Muscle of leg (tissue), 11 donors: ENCODE data around the gene HOXA13. TPM values are rescaled to one million over a fixed set of nuclear protein-coding genes. Genes with fewer than 3 reads are reported as not detected.

ENCODE experiments used
- DNase-seq: peaks from one replicate; pipeline ENCODE4 v3.0.0; 2013
- H3K27ac ChIP-seq: one replicate; pipeline ENCODE4 v1.5.1; 2013; ENCODE audit warnings: mild to moderate bottlenecking, low read length, control low read depth
- H3K27me3 ChIP-seq: one replicate; pipeline ENCODE4 v1.6.1; 2013; ENCODE audit warnings: low read length; ENCODE audit not compliant: control insufficient read depth, insufficient read depth
- H3K36me3 ChIP-seq: one replicate; pipeline ENCODE4 v1.6.1; 2013; ENCODE audit warnings: low read length; ENCODE audit not compliant: control insufficient read depth, insufficient read depth
- H3K4me1 ChIP-seq: one replicate; pipeline ENCODE4 v1.6.1; 2013; ENCODE audit warnings: low read length; ENCODE audit not compliant: control insufficient read depth, insufficient read depth
- H3K4me3 ChIP-seq: one replicate; pipeline ENCODE4 v1.5.1; 2013; ENCODE audit warnings: low read length, control low read depth
- H3K9me3 ChIP-seq: replicated peaks from 2 replicates; pipeline ENCODE4 v1.6.1; 2013; ENCODE audit warnings: low read depth, low read length; ENCODE audit not compliant: control insufficient read depth
- WGBS: methylation state at CpG from one replicate; pipeline ENCODE4 v1.1.5; 2013; ENCODE audit warnings: missing lambda C conversion rate; ENCODE audit not compliant: insufficient coverage; 5-methylcytosine and 5-hydroxymethylcytosine counted together
- polyA plus RNA-seq, 8 donors: library from polyadenylated mRNA; unstranded; fragments of 120-200 nt; gene quantifications; one replicate each; pipeline versions ENCODE4 v1.2.1 to v1.2.3, GENCODE V29; 2013; ENCODE audit warnings: inconsistent platforms in 1 of 8, low replicate concordance in 1 of 8; ENCODE audit not compliant: insufficient read length in 8 of 8, insufficient read depth in 1 of 8
- total RNA-seq: library from RNA; stranded (reverse); fragments of 120-200 nt; gene quantifications from one replicate; pipeline ENCODE4 v1.2.4, GENCODE V29; 2013

HOXA13 gene
- total and polyA plus RNA-seq, 9 donors, result 0.27 to 1.6 (median 0.48) TPM; not detected in 2

GRCh38 chr7:27179503-27180430 is 20.1 kb downstream of the HOXA13 start:
- Histone ChIP-seq H3K36me3 (no peaks in the 10 kb centered on the region), H3K9me3 (no peaks in the 10 kb centered on the region), H3K27ac (peak overlapping the region; percentile 96), H3K27me3 (peaks cover 71% of the 10 kb centered on the region), H3K4me1 (peaks cover 78% of the 10 kb centered on the region), H3K4me3 (peak overlapping the region; percentile 62)
- DNase-seq, result peak; percentile 94
- 7% methylated on average over 41 of the region's 56 CpGs for WGBS

- Histone ChIP-seq H3K36me3 (no peaks in the 10 kb centered on the region), H3K4me1 (peaks cover 80% of the 10 kb centered on the region), H3K4me3 (peak overlapping the region; percentile 62), H3K9me3 (no peaks in the 10 kb centered on the region), H3K27me3 (peaks cover 72% of the 10 kb centered on the region), H3K27ac (peak overlapping the region; percentile 96)
- WGBS, result 15% methylated on average over 9 of the region's 14 CpGs
- DNase-seq, result peak; percentile 72
Measured at GRCh38 chr7:27179030-27179429, 20.9 kb downstream of the HOXA13 start.

GRCh38 chr7:27178366-27178765 is 21.5 kb downstream of the HOXA13 start:
- Histone ChIP-seq H3K27me3 (peaks cover 66% of the 10 kb centered on the region), H3K4me3 (peak overlapping the region; percentile 62), H3K27ac (peak overlapping the region; percentile 96), H3K4me1 (peaks cover 75% of the 10 kb centered on the region), H3K36me3 (no peaks in the 10 kb centered on the region), H3K9me3 (no peaks in the 10 kb centered on the region)
- 38% methylated on average over 3 of the region's 6 CpGs for WGBS
- peak; percentile 76 for DNase-seq

GRCh38 chr7:27177795-27178320 is 22.0 kb downstream of the HOXA13 start:
- DNase-seq, result peak; percentile 47
- H3K27ac ChIP-seq, result peak overlapping the region; percentile 96
- no peaks in the 10 kb centered on the region for H3K9me3 ChIP-seq
- H3K4me3 ChIP-seq, result peak overlapping the region; percentile 62
- WGBS, result no CpG with 5 or more reads among the region's 5 CpGs
- H3K27me3 ChIP-seq, result peaks cover 64% of the 10 kb centered on the region
- H3K4me1 ChIP-seq, result peaks cover 70% of the 10 kb centered on the region
- no peaks in the 10 kb centered on the region for H3K36me3 ChIP-seq

GRCh38 chr7:27176962-27177794 is 22.7 kb downstream of the HOXA13 start:
- peak overlapping the region; percentile 62 for H3K4me3 ChIP-seq
- H3K27me3 ChIP-seq, result peaks cover 64% of the 10 kb centered on the region
- no peaks in the 10 kb centered on the region for H3K9me3 ChIP-seq
- peak; percentile 66 for DNase-seq
- H3K27ac ChIP-seq, result peak overlapping the region; percentile 96
- 25% methylated on average over 12 of the region's 22 CpGs for WGBS
- H3K36me3 ChIP-seq, result peaks cover 1% of the 10 kb centered on the region
- peaks cover 69% of the 10 kb centered on the region for H3K4me1 ChIP-seq

GRCh38 chr7:27176524-27176845 is 23.4 kb downstream of the HOXA13 start:
- H3K4me3 ChIP-seq, result peak overlapping the region; percentile 44
- H3K27ac ChIP-seq, result peak overlapping the region; percentile 96
- H3K27me3 ChIP-seq, result peaks cover 65% of the 10 kb centered on the region

GRCh38 chr7:27175626-27176523 is 24.0 kb downstream of the HOXA13 start:
- H3K9me3 ChIP-seq, result no peaks in the 10 kb centered on the region
- peak overlapping the region; percentile 44 for H3K4me3 ChIP-seq
- peak overlapping the region; percentile 96 for H3K27ac ChIP-seq
- peaks cover 67% of the 10 kb centered on the region for H3K4me1 ChIP-seq
- WGBS, result 19% methylated on average over 38 of the region's 40 CpGs
- H3K36me3 ChIP-seq, result peaks cover 12% of the 10 kb centered on the region
- DNase-seq, result peak; percentile 74
- peaks cover 69% of the 10 kb centered on the region for H3K27me3 ChIP-seq

More at GRCh38 chr7:27176524-27176845, 23.4 kb downstream of the HOXA13 start:
- WGBS, result 24% methylated on average over 2 of the region's 3 CpGs
- Histone ChIP-seq H3K9me3 (no peaks in the 10 kb centered on the region), H3K4me1 (peaks cover 66% of the 10 kb centered on the region), H3K36me3 (peaks cover 8% of the 10 kb centered on the region)
- DNase-seq, result no peak

GRCh38 chr7:27174874-27175625 is 24.8 kb downstream of the HOXA13 start:
- Histone ChIP-seq H3K4me1 (peaks cover 61% of the 10 kb centered on the region), H3K27me3 (peaks cover 64% of the 10 kb centered on the region), H3K4me3 (peak overlapping the region; percentile 72), H3K36me3 (peaks cover 12% of the 10 kb centered on the region), H3K27ac (peak overlapping the region; percentile 96), H3K9me3 (no peaks in the 10 kb centered on the region)
- 19% methylated on average over 5 of the region's 12 CpGs for WGBS
- DNase-seq, result peak; percentile 76
